Measurements from ENCODE around the gene WAPL.

- TF ChIP-seq EP300 (IDR thresholded peaks at IDR 0.05): no peak
- no peak for TF ChIP-seq CTCF (IDR thresholded peaks at IDR 0.05)
Measured at GRCh38 chr10:86409183-86409582, 112.4 kb downstream of the WAPL start.

Data from esophagus muscularis mucosa (tissue), 3 donors.